ENCODE data around the gene PNMA8A.

DNA sequence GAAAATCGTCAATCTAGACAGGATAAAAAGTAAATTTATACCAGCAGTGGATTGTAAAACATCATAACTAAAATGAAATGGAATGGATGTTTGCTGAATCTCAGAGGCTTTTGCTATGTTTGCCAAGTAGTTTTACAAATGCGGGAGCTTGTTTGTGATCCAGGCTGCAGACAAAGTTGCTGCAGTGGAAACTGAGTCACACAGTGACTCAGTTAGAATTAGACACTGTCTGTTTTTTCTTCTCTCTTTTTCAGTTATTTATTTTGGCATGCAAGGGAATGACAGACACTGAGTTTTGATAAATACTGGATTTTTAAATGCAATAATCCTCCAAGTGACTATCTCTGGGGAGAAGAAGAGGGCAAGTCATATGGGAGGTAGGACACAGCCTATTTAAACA lies 4.6 kb upstream of the PNMA8A start:
- TF ChIP-seq, protein P1, sequence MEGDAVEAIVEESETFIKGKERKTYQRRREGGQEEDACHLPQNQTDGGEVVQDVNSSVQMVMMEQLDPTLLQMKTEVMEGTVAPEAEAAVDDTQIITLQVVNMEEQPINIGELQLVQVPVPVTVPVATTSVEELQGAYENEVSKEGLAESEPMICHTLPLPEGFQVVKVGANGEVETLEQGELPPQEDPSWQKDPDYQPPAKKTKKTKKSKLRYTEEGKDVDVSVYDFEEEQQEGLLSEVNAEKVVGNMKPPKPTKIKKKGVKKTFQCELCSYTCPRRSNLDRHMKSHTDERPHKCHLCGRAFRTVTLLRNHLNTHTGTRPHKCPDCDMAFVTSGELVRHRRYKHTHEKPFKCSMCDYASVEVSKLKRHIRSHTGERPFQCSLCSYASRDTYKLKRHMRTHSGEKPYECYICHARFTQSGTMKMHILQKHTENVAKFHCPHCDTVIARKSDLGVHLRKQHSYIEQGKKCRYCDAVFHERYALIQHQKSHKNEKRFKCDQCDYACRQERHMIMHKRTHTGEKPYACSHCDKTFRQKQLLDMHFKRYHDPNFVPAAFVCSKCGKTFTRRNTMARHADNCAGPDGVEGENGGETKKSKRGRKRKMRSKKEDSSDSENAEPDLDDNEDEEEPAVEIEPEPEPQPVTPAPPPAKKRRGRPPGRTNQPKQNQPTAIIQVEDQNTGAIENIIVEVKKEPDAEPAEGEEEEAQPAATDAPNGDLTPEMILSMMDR (IDR thresholded peaks at IDR 0.05): no peak
- TF ChIP-seq POLR2A (IDR thresholded peaks at IDR 0.05): no peak

Data from right lobe of liver (tissue), 4 donors.